Stomach smooth muscle (tissue), 2 donors: ENCODE measurements around the gene CRYBG3.
"Not testable (repeated sequence)": the region's sequence is repeated elsewhere in the genome, so short reads cannot be mapped to it uniquely, and the experiment has no call there.

Experiments used
- H3K27ac ChIP-seq: one replicate; pipeline ENCODE4 v1.7.0; 2013; ENCODE audit warnings: mild to moderate bottlenecking, low read length, inconsistent platforms
- H3K27me3 ChIP-seq, 2 donors: one replicate each; pipeline ENCODE4 v1.7.0; 2013; ENCODE audit warnings: low read length in 2 of 2; ENCODE audit not compliant: insufficient read depth in 2 of 2, control insufficient read depth in 1 of 2
- H3K36me3 ChIP-seq, 2 donors: one replicate each; pipeline ENCODE4 v1.7.0; 2013; ENCODE audit warnings: low read length in 2 of 2; ENCODE audit not compliant: control insufficient read depth in 2 of 2, insufficient read depth in 2 of 2
- H3K4me1 ChIP-seq: one replicate; pipeline ENCODE4 v1.7.0; 2013; ENCODE audit warnings: low read length; ENCODE audit not compliant: control insufficient read depth, insufficient read depth
- H3K4me3 ChIP-seq, 2 donors: one replicate each; pipeline ENCODE4 v1.7.0; 2013; ENCODE audit warnings: low read length in 2 of 2
- H3K9ac ChIP-seq, 2 donors: one replicate each; pipeline ENCODE4 v1.7.0; 2013; ENCODE audit warnings: low read length in 2 of 2, mild to moderate bottlenecking in 1 of 2
- H3K9me3 ChIP-seq, 2 donors: one replicate each; pipeline ENCODE4 v1.7.0; 2013; ENCODE audit warnings: low read length in 2 of 2; ENCODE audit not compliant: control insufficient read depth in 2 of 2
- donor health status: healthy.
- donor health status: Pancreatic carcinoma.

Gene CRYBG3

DNA sequence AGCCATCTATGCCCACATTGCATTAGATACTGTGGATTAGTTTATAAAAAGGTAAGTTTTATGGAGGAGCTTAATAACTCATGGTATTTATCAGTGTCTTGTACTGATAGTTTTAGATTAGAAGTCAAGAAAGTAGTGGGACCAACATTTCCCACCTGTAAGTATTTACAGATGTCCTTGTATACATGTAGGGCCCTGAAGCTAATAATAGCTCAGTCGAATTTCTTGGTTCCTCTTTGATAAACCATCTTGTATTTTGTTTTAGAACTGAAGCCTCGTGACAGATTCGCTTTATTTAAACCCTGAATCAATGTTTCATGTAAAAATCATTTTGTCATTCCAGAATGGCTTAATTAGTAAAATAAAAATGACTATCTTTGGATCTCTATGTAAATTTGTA lies 73.4 kb downstream of the CRYBG3 start:
- peaks cover 4 to 10% of the 10 kb centered on the region in 2 donors for H3K36me3 ChIP-seq

GRCh38 chr3:97896129-97896528 lies 74.3 kb downstream of the CRYBG3 start:
- no peaks in the 10 kb centered on the region for H3K4me1 ChIP-seq
- no peak overlapping the region for H3K4me3 ChIP-seq
- H3K27me3 ChIP-seq = no peaks in the 10 kb centered on the region
- H3K9ac ChIP-seq = no peak overlapping the region
- no peak overlapping the region for H3K27ac ChIP-seq
- H3K36me3 ChIP-seq = peaks cover 4 to 6% of the 10 kb centered on the region in 2 donors
- no peaks in the 10 kb centered on the region for H3K9me3 ChIP-seq

More for the DNA sequence above, 73.4 kb downstream of the CRYBG3 start:
- no peak overlapping the region for H3K4me3 ChIP-seq
- no peak overlapping the region for H3K9ac ChIP-seq
- no peaks in the 10 kb centered on the region for H3K9me3 ChIP-seq
- H3K27ac ChIP-seq = no peak overlapping the region
- H3K27me3 ChIP-seq = no peaks in the 10 kb centered on the region
- no peaks in the 10 kb centered on the region for H3K4me1 ChIP-seq

DNA sequence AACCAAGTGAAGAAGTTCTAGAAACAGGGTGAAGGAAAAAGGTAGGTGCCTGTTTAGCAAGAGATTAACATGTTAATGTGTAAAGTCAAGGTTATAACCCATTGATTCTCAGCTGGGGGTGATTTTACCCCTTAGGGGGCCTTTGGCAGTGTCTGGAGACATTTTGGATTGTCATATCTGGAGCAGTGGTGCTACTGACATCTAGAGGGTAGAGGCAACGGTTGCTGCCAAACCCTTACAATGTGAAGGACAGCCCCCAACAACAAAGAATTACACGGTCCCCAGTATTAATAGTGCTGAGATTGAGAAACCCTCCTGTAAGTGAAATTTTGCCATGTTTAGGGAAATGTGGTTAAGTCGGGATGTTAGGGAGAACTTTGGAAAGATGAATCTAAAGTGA lies 74.7 kb downstream of the CRYBG3 start:
- H3K27ac ChIP-seq = no peak overlapping the region
- no peaks in the 10 kb centered on the region for H3K9me3 ChIP-seq
- no peaks in the 10 kb centered on the region for H3K4me1 ChIP-seq
- H3K36me3 ChIP-seq = peaks cover 3 to 6% of the 10 kb centered on the region in 2 donors
- H3K27me3 ChIP-seq = no peaks in the 10 kb centered on the region
- no peak overlapping the region for H3K9ac ChIP-seq
- no peak overlapping the region for H3K4me3 ChIP-seq

- Histone ChIP-seq H3K9me3 (no peaks in the 10 kb centered on the region), H3K4me1 (peaks cover 5% of the 10 kb centered on the region), H3K27me3 (no peaks in the 10 kb centered on the region), H3K4me3 (no peak overlapping the region), H3K27ac (no peak overlapping the region), H3K36me3 (peaks cover 0 to 6% of the 10 kb centered on the region in 2 donors), H3K9ac (no peak overlapping the region)
Measured at GRCh38 chr3:97899331-97899730, 77.5 kb downstream of the CRYBG3 start.

DNA sequence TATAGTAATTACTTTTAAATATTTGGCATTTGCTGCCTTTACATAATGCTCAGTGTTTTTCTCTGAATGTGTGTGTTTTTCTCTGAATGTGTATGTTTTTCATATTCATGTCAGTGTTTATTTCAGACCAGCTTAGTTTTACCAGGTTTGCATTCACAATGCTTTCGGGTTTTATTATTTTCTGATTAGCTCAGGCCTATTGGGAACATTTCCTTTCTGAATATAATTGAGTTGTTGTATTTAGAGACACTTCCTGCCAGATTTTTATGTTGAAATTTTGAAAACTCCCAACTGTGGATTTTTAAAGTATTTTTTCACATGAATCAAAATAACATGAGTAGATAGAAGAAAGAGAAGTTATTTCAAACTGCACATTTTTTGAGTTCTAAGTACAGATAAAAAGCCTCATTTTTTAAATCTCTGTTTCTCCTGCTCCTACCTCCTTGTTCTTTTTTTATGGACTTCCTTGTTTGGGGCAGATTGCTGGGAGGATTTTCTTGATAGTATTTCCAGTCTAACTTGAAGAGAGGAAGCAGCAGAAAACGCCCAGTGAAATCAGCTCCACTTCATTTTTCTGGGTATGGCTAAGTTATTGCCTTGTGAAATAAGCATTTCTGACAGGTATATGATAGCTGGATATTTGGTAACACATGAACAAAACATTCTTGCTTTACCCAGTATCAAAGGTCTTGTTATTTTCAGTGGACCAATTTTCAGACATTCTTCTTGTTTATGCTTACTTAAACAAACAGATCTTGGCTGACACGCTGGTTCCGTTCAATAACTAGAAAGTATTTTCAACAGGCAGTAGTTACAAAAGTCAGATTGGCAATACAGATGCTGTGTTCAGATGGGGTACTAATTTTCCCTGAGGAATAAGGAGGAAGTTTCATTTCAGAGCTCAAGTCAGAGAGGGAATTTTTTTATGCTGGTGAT lies 79.8 kb downstream of the CRYBG3 start:
- Histone ChIP-seq H3K4me3 (no peak overlapping the region), H3K4me1 (peaks cover 5% of the 10 kb centered on the region), H3K27me3 (no peaks in the 10 kb centered on the region), H3K9ac (no peak overlapping the region), H3K36me3 (peaks cover 0 to 6% of the 10 kb centered on the region in 2 donors), H3K27ac (no peak overlapping the region), H3K9me3 (no peaks in the 10 kb centered on the region)

DNA sequence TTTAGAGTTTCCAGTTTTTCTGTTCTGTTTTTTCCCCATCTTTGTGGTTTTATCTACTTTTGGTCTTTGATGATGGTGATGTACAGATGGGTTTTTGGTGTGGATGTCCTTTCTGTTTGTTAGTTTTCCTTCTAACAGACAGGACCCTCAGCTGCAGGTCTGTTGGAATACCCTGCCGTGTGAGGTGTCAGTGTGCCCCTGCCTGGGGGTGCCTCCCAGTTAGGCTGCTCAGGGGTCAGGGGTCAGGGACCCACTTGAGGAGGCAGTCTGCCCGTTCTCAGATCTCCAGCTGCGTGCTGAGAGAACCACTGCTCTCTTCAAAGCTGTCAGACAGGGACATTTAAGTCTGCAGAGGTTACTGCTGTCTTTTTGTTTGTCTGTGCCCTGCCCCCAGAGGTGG lies 88.0 kb downstream of the CRYBG3 start:
- H3K4me3 ChIP-seq, H3K9ac ChIP-seq, H3K27ac ChIP-seq, H3K27me3 ChIP-seq, H3K36me3 ChIP-seq, H3K9me3 ChIP-seq, H3K4me1 ChIP-seq: not testable (repeated sequence)

DNA sequence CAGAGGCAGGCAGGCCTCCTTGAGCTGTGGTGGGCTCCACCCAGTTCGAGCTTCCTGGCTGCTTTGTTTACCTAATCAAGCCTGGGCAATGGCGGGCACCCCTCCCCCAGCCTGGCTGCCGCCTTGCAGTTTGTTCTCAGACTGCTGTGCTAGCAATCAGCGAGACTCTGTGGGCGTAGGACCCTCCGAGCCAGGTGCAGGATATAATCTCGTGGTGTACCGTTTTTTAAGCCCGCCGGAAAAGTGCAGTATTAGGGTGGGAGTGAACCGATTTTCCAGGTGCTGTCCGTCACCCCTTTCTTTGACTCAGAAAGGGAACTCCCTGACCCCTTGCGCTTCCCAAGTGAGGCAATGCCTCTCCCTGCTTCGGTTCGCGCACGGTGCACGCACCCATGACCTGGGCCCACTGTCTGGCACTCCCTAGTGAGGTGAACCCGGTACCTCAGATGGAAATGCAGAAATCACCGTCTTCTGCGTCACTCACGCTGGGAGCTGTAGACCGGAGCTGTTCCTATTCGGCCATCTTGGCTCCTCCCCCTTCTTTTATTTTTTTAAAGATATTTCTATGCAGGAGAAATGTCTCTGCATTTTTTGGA lies 88.5 kb downstream of the CRYBG3 start:
- not testable (repeated sequence) for H3K4me1 ChIP-seq, H3K27me3 ChIP-seq, H3K9ac ChIP-seq, H3K27ac ChIP-seq, H3K36me3 ChIP-seq, H3K4me3 ChIP-seq, H3K9me3 ChIP-seq

GRCh38 chr3:97910931-97911351 lies 89.1 kb downstream of the CRYBG3 start:
- Histone ChIP-seq H3K9me3 (no peaks in the 10 kb centered on the region), H3K9ac (no peak overlapping the region), H3K27ac (no peak overlapping the region), H3K4me3 (no peak overlapping the region), H3K4me1 (no peaks in the 10 kb centered on the region), H3K36me3 (peaks cover 0 to 13% of the 10 kb centered on the region in 2 donors), H3K27me3 (no peaks in the 10 kb centered on the region)

- no peak overlapping the region for H3K4me3 ChIP-seq
- no peaks in the 10 kb centered on the region for H3K9me3 ChIP-seq
- no peaks in the 10 kb centered on the region for H3K27me3 ChIP-seq
- no peaks in the 10 kb centered on the region for H3K4me1 ChIP-seq
- no peak overlapping the region for H3K27ac ChIP-seq
- no peak overlapping the region for H3K9ac ChIP-seq
- H3K36me3 ChIP-seq = peaks cover 0 to 18% of the 10 kb centered on the region in 2 donors
Measured at GRCh38 chr3:97911459-97911858, 89.6 kb downstream of the CRYBG3 start.

GRCh38 chr3:97914388-97914787 lies 92.6 kb downstream of the CRYBG3 start:
- H3K27me3 ChIP-seq = no peaks in the 10 kb centered on the region
- no peak overlapping the region for H3K9ac ChIP-seq
- no peaks in the 10 kb centered on the region for H3K4me1 ChIP-seq
- H3K27ac ChIP-seq = no peak overlapping the region
- peaks cover 0 to 28% of the 10 kb centered on the region in 2 donors for H3K36me3 ChIP-seq
- H3K4me3 ChIP-seq = no peak overlapping the region
- no peaks in the 10 kb centered on the region for H3K9me3 ChIP-seq

DNA sequence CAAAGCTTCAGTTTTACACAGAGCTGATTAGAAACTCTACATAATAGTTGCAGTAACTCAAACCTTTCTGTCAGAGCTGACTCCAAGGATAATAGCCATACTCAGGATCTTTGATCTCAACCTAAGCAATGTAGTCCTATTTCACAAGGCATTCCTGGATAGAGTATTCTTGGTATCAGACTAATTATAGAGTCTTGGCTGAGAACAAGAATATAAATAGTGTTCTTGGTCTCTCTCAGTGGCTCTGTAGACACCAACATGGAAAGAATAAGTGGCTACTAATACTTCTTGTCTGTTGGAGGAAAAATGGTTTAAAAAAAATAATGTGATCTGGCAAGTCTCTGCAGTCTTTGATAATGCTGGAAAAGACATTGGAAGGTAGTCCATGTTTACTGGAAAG lies 94.8 kb downstream of the CRYBG3 start:
- Histone ChIP-seq H3K9ac (no peak overlapping the region), H3K4me1 (no peaks in the 10 kb centered on the region), H3K27ac (no peak overlapping the region), H3K27me3 (no peaks in the 10 kb centered on the region), H3K36me3 (peaks cover 0 to 28% of the 10 kb centered on the region in 2 donors), H3K4me3 (no peak overlapping the region), H3K9me3 (no peaks in the 10 kb centered on the region)
